Measurements from ENCODE around the gene AFAP1.

The AFAP1 gene

DNA sequence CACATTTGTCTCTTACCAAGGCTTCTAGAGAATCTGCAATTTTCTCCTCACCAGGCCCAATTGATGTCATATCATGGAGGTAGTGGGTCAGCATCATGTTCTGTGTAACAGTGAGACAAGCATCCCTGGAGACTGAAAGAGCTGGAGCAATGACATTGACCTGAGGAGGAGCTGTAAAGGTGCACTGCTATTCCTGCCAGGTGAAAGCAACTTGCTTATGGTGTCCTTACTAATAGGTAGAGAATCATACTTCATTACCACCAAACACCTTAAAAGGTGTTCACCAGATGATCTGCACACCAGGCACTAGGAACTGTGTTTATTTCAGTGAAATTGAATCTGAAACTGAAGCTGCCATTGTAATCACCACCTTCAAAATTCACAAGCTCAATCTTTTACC, 188.7 kb downstream of the AFAP1 start:
- TF ChIP-seq, protein P1, sequence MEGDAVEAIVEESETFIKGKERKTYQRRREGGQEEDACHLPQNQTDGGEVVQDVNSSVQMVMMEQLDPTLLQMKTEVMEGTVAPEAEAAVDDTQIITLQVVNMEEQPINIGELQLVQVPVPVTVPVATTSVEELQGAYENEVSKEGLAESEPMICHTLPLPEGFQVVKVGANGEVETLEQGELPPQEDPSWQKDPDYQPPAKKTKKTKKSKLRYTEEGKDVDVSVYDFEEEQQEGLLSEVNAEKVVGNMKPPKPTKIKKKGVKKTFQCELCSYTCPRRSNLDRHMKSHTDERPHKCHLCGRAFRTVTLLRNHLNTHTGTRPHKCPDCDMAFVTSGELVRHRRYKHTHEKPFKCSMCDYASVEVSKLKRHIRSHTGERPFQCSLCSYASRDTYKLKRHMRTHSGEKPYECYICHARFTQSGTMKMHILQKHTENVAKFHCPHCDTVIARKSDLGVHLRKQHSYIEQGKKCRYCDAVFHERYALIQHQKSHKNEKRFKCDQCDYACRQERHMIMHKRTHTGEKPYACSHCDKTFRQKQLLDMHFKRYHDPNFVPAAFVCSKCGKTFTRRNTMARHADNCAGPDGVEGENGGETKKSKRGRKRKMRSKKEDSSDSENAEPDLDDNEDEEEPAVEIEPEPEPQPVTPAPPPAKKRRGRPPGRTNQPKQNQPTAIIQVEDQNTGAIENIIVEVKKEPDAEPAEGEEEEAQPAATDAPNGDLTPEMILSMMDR (IDR thresholded peaks at IDR 0.05), result no peak
- H3K4me2 ChIP-seq (ENCODE audit: low read length), result no peak overlapping the region
- no peaks in the 10 kb centered on the region for H3K27me3 ChIP-seq (ENCODE audit: control insufficient read depth, insufficient read depth, low read length)
- no peaks in the 10 kb centered on the region for H3K79me2 ChIP-seq
- no peaks in the 10 kb centered on the region for H3K4me1 ChIP-seq
- no peak overlapping the region for H3K4me3 ChIP-seq (ENCODE audit: low read depth, low read length)
- no peaks in the 10 kb centered on the region for H3K36me3 ChIP-seq (ENCODE audit: control insufficient read depth, insufficient read depth, low read length)
- H2AFZ ChIP-seq, result no peak overlapping the region
- H3K9me3 ChIP-seq (ENCODE audit: control insufficient read depth, low read length), result no peaks in the 10 kb centered on the region
- H3K9ac ChIP-seq, result no peak overlapping the region
- no peak overlapping the region for H3K27ac ChIP-seq

DNA sequence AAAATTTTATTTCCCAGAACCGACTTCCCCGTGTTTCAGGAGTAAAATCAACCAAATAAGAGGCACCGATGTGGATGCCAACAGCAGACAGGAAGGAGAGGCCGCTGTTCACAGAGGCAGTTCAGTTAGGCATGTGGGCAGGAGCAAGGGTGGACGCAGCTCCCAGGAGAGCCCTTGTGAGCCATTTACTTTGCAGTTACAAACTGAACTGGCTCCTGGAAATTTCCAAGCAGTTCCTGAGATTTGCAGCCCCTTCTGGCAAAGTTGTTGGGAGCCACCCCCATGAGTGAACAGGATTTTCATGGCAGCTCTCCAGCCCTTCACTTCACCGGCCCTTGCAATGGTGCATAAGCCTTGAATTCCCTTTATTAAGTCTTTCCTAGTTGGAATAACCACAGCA, 189.1 kb downstream of the AFAP1 start:
- Histone ChIP-seq H3K4me3 (ENCODE audit: low read depth, low read length) (no peak overlapping the region), H3K27ac (no peak overlapping the region), H3K9ac (no peak overlapping the region), H3K4me2 (ENCODE audit: low read length) (no peak overlapping the region), H2AFZ (no peak overlapping the region), H3K79me2 (no peaks in the 10 kb centered on the region), H3K36me3 (ENCODE audit: control insufficient read depth, insufficient read depth, low read length) (no peaks in the 10 kb centered on the region), H3K9me3 (ENCODE audit: control insufficient read depth, low read length) (no peaks in the 10 kb centered on the region), H3K4me1 (no peaks in the 10 kb centered on the region), H3K27me3 (ENCODE audit: control insufficient read depth, insufficient read depth, low read length) (no peaks in the 10 kb centered on the region)
- TF ChIP-seq, protein P1 (IDR thresholded peaks at IDR 0.05), result no peak

DNA sequence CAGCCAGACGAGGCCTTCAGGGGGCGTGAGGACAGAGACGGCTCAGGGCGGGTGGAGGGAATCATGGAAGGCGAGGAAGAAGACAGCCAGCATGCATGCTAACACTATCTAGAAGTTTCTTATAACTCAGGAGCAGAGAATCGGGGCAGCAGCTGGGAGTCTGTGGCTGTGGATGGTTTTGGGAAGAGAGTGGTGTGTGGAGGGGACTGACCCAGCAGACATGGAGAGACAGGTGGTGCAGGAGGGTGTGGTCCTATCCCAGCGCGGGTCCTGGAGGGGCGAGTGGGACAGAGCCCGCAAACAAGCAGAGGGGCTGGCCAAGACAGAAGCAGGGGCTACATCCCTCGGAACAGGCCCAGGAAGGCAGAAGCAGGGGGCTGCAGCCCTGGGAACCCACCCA, 192.1 kb downstream of the AFAP1 start:
- TF ChIP-seq, protein P1 (IDR thresholded peaks at IDR 0.05), result no peak
- no peak overlapping the region for H3K4me2 ChIP-seq (ENCODE audit: low read length)
- H2AFZ ChIP-seq, result no peak overlapping the region
- H3K9me3 ChIP-seq (ENCODE audit: control insufficient read depth, low read length), result no peaks in the 10 kb centered on the region
- H3K27me3 ChIP-seq (ENCODE audit: control insufficient read depth, insufficient read depth, low read length), result no peaks in the 10 kb centered on the region
- no peak overlapping the region for H3K27ac ChIP-seq
- H3K4me3 ChIP-seq (ENCODE audit: low read depth, low read length), result no peak overlapping the region
- H3K4me1 ChIP-seq, result no peaks in the 10 kb centered on the region
- no peaks in the 10 kb centered on the region for H3K36me3 ChIP-seq (ENCODE audit: control insufficient read depth, insufficient read depth, low read length)
- no peak overlapping the region for H3K9ac ChIP-seq
- H3K79me2 ChIP-seq, result no peaks in the 10 kb centered on the region

DNA sequence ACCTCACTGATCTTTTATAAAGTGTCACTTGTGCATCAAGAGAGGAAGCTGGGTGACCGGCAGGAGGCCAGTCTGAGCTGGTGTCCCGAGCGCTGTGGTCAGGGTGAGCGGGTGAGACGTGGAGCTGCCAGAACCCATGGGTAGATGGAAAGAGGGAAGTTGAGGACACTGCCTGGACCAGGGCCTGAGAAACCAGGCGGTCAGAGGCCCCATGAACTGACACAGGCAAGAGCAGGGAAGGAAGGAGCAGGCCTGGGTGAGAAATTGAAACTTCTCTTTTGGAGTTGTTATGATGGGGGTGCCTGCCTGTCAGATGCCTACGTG, 192.6 kb downstream of the AFAP1 start:
- no peaks in the 10 kb centered on the region for H3K79me2 ChIP-seq
- no peaks in the 10 kb centered on the region for H3K4me1 ChIP-seq
- TF ChIP-seq, protein P1 (IDR thresholded peaks at IDR 0.05), result no peak
- no peaks in the 10 kb centered on the region for H3K9me3 ChIP-seq (ENCODE audit: control insufficient read depth, low read length)
- no peak overlapping the region for H2AFZ ChIP-seq
- no peak overlapping the region for H3K27ac ChIP-seq
- no peaks in the 10 kb centered on the region for H3K27me3 ChIP-seq (ENCODE audit: control insufficient read depth, insufficient read depth, low read length)
- no peak overlapping the region for H3K4me3 ChIP-seq (ENCODE audit: low read depth, low read length)
- H3K9ac ChIP-seq, result no peak overlapping the region
- H3K4me2 ChIP-seq (ENCODE audit: low read length), result no peak overlapping the region
- H3K36me3 ChIP-seq (ENCODE audit: control insufficient read depth, insufficient read depth, low read length), result no peaks in the 10 kb centered on the region

DNA sequence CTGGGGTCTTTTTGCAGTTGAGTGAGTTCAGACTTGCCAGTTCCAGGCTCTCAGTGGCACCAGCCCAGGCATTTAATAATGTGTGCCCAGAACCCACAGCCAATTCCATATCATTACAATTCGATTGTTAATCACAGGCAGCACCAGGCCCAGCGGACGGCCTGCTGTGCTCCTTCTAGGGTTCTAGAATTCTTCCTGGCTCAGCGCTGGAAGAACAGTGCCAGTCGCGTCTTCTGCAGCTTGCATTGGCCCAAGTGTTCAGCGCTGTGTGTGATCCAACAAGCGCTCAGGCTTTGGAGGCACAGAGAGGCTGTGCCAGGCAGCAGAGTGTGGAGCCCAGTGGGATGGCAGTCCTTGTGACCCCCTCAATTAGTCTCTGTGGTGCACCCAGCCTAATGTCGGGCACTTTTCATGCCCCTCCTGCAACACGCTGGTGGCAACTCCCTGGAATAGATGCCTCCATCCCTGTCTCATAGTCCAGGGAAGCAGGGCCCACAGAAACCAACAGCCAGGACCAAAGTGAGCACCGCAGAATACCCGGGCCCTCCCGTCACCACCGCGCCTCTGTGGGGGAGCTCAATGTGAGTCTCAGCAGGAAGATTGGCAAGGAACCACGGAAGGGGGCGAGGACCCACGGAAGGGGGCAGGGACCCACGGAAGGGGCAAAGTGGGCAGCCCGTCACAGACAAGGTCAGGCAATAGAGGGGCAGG, 193.2 kb downstream of the AFAP1 start:
- H3K79me2 ChIP-seq, result no peaks in the 10 kb centered on the region
- H3K9ac ChIP-seq, result no peak overlapping the region
- H3K9me3 ChIP-seq (ENCODE audit: control insufficient read depth, low read length), result no peaks in the 10 kb centered on the region
- TF ChIP-seq, protein P1 (IDR thresholded peaks at IDR 0.05), result no peak
- no peaks in the 10 kb centered on the region for H3K27me3 ChIP-seq (ENCODE audit: control insufficient read depth, insufficient read depth, low read length)
- H3K36me3 ChIP-seq (ENCODE audit: control insufficient read depth, insufficient read depth, low read length), result no peaks in the 10 kb centered on the region
- H2AFZ ChIP-seq, result no peak overlapping the region
- no peak overlapping the region for H3K4me2 ChIP-seq (ENCODE audit: low read length)
- no peak overlapping the region for H3K27ac ChIP-seq
- no peak overlapping the region for H3K4me3 ChIP-seq (ENCODE audit: low read depth, low read length)
- H3K4me1 ChIP-seq, result no peaks in the 10 kb centered on the region
